AG04449 (cell line): ENCODE measurements around the gene PPEF1.

ENCODE experiments used
- CTCF ChIA-PET: fragments of 350-600 bp; formaldehyde crosslinking; extraction: SDS; loops from one replicate; lab custom pipeline; 2021; ENCODE audit warnings: antibody characterized with exemption; lab: Yijun Ruan, JAX
- POLR2A ChIA-PET: fragments of 400-600, 350-600 bp; formaldehyde crosslinking; extraction: SDS; loops from one replicate; lab custom pipeline; 2020; ENCODE audit warnings: antibody characterized with exemption, inconsistent platforms; lab: Yijun Ruan, JAX
- DNase-seq: peaks from one replicate; pipeline ENCODE4 v3.0.0-alpha.2; 2010; ENCODE audit warnings: low read depth, low spot score
- H3K4me3 ChIP-seq: 2 replicates; pipeline ENCODE4 v1.5.1; 2011; ENCODE audit warnings: low read depth, mild to moderate bottlenecking, control low read depth, low read length
- CTCF ChIP-seq: IDR thresholded peaks from one replicate; pipeline ENCODE4 v1.5.1; 2011; ENCODE audit warnings: mild to moderate bottlenecking, moderate library complexity, low read length, control low read depth, inconsistent platforms; ENCODE audit not compliant: insufficient read depth; ENCODE audit errors: missing control alignments

Gene PPEF1, protein sequence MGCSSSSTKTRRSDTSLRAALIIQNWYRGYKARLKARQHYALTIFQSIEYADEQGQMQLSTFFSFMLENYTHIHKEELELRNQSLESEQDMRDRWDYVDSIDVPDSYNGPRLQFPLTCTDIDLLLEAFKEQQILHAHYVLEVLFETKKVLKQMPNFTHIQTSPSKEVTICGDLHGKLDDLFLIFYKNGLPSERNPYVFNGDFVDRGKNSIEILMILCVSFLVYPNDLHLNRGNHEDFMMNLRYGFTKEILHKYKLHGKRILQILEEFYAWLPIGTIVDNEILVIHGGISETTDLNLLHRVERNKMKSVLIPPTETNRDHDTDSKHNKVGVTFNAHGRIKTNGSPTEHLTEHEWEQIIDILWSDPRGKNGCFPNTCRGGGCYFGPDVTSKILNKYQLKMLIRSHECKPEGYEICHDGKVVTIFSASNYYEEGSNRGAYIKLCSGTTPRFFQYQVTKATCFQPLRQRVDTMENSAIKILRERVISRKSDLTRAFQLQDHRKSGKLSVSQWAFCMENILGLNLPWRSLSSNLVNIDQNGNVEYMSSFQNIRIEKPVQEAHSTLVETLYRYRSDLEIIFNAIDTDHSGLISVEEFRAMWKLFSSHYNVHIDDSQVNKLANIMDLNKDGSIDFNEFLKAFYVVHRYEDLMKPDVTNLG

DNA sequence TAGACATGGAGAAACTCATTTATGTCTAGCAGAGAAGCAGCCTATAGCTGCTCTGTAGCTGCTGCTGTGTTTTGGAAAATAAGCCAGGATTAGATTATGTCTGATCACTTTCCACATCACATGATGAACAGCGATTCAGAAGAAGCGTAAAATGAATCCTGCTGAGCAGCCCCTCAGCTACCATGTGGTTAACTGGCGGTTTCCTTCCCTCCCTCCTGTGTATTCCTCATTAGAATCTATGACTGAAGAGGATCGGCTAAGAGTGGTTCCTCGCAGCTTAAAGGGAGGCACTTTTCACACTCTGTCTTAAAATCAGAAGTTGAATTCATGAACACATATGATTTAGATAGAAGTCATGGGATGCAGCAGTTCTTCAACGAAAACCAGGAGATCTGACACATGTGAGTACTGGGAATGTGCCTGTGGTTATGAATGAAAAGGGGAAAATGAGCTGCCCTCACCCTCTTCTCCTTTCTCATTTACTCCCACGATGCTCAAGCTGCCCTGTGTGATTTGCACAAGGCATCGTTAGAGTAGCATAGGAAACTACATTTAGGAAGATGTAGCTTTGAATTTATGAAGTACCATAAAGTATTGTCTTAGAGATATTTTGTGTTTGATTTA lies at the start of gene PPEF1:
PPEF1 (plus strand) TSS at position 220 of the 624 bp plus-strand sequence; CDS start at position 356, 136 bp downstream.
- no peak within 1 kb of the TSS for H3K4me3 ChIP-seq
- POLR2A ChIA-PET, result no interaction called here
- CTCF ChIA-PET, result no interaction called here
- TF ChIP-seq CTCF, result no peak
- no peak for DNase-seq

DNA sequence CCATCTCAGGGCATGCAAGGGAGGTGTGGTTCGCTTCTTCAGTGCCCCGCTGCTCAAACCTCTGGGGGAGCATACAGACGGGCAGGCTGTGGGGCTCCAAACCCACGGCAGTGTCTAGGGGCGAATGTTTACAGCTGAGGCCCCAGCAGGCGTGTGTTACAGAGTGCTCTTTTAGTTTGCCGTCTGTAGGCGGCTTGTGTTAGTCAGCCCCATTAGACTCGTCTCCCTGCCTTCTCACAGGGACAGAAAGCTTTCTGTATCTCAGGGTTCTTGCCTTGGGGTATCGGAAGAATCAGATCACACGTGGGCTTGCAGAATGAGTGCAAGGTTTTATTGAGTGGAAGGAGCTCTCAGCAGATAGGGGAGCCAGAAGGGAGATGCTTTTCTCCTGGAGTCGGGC lies 46.2 kb upstream of the PPEF1 start:
- DNase-seq, result no peak
- no peak for TF ChIP-seq CTCF
- CTCF ChIA-PET, result no interaction called here
- H3K4me3 ChIP-seq, result no peak overlapping the region
- POLR2A ChIA-PET, result no interaction called here

DNA sequence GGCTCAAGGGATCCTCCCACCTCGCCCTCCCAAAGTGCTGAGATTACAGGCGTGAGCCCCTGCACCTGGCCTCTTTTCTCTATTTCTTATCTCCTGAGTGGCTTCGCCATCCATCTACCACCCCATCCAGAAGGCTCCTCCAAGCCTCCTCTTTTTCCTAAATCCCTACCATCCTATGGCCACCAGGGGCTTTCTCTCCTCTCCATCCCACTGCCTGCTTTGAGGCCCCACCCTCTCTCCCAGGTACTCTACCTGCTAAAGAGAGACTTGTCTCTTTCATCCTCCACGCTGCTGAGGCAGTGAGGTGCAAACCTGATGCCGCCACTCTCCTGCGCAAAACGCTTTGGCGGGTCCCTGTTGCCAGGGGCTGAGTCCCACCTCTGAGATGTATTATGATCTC lies 42.5 kb upstream of the PPEF1 start:
- no peak for TF ChIP-seq CTCF
- DNase-seq, result no peak
- CTCF ChIA-PET, result no interaction called here
- POLR2A ChIA-PET, result no interaction called here
- no peak overlapping the region for H3K4me3 ChIP-seq

DNA sequence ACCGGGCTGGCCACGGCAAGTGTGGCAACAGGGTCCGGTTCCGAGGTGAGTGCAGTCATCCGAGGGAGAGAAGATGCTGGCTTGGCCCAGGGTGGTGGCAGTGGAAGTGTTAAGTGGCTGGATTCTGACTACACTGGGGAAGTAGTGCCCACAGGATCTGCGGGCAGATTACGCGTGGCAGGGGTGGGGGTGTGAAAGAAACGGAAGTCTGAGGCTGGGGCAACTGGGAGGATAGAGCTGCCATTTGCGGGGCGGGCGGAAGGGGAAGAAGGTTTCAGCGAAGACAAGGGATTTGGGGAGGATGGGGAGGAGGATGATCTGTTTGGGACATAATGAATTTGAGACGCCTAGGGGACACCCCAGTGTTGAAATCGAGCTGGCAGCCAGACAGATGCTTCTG lies 40.8 kb upstream of the PPEF1 start:
- DNase-seq, result no peak
- CTCF ChIA-PET, result no interaction called here
- TF ChIP-seq CTCF, result no peak

DNA sequence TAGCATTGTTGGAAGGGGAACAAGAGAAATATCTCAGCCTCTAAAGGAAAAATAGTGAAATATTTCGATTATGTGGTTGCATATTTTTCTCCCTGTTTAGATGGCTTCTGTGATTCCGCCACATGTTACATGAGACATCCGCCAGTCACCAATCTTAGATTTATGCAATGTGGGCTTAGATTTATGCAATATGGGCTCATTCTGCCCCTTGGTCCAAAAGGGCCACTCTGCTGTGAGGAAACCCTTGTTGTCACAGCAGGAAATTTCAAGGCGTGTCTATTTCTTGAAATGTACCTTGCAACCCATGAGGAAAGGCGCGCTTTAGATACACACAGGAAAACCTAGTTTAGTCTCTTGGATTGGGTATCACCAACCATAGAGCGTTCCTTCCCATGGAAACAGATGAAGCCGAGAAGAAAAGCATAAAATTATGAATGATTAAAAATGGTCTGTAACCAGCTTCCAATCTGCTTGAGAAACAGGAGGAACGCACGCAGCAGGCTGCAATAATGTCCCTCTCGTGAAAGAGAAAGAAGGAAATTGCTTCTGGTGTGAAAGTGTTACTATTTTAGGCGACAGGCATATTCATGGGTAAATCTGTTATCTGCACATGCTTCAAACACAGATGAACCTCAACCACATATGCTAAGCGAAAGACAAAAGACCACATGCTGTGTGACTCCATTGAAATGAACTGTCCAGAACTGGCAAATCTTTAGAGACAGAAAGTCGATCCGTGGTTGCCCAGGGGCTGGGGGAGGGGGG lies 39.2 kb upstream of the PPEF1 start:
- POLR2A ChIA-PET, result no interaction called here
- CTCF ChIA-PET, result interaction anchor here (0.7 kb wide), 1 partner anchor 14 kb away, joined by 3 read pairs; no protein-coding TSS in a partner anchor
- no peak for DNase-seq
- H3K4me3 ChIP-seq, result 0 out of 2 replicates have a peak overlapping the region, but pooled peaks have one; percentile 6
- no peak for TF ChIP-seq CTCF

More for the DNA sequence above, 40.8 kb upstream of the PPEF1 start:
- POLR2A ChIA-PET, result no interaction called here
- no peak overlapping the region for H3K4me3 ChIP-seq
